ENCODE measurements around the gene MACROD2.

DNA sequence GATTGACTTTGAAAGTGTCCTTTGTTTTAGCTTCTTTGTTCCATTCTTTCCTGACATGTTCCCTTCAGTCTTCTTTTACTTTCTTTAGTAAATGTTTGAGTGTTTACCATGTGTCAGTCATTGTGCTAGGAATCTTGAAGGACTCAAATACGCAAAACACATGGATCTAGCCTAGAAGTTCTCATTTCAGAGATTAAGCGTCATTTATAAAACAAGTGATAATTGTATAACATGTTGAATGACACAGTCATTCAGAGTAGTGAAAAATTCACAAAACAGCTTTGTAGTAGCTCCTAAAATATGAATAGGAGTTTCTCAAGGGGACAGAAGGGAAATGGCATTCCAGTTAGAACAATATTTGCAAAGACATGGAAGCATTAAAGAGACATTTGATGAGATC lies 66.9 kb downstream of the MACROD2 start:
- TF ChIP-seq, protein P1, sequence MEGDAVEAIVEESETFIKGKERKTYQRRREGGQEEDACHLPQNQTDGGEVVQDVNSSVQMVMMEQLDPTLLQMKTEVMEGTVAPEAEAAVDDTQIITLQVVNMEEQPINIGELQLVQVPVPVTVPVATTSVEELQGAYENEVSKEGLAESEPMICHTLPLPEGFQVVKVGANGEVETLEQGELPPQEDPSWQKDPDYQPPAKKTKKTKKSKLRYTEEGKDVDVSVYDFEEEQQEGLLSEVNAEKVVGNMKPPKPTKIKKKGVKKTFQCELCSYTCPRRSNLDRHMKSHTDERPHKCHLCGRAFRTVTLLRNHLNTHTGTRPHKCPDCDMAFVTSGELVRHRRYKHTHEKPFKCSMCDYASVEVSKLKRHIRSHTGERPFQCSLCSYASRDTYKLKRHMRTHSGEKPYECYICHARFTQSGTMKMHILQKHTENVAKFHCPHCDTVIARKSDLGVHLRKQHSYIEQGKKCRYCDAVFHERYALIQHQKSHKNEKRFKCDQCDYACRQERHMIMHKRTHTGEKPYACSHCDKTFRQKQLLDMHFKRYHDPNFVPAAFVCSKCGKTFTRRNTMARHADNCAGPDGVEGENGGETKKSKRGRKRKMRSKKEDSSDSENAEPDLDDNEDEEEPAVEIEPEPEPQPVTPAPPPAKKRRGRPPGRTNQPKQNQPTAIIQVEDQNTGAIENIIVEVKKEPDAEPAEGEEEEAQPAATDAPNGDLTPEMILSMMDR (IDR thresholded peaks at IDR 0.05): no peak
- no peak for TF ChIP-seq POLR2A (IDR thresholded peaks at IDR 0.05)
